Inflammatory macrophage treated with lipopolysaccharide for 1 hour (primary cell): ENCODE measurements around the gene UQCC2.

ENCODE experiments used
- DNase-seq, 2 donors: peaks; one replicate each; pipeline ENCODE4 v3.0.0-alpha.2; 2020 to 2022

The UQCC2 gene

GRCh38 chr6:33671744-33672072, 39.8 kb downstream of the UQCC2 start:
- DNase-seq = no peak

- DNase-seq = no peak
These were observed 40.3 kb downstream of the UQCC2 start for GRCh38 chr6:33670971-33671743.

- no peak for DNase-seq
These were observed 41.3 kb downstream of the UQCC2 start for GRCh38 chr6:33670086-33670660.

GRCh38 chr6:33668914-33669313, 42.6 kb downstream of the UQCC2 start:
- no peak for DNase-seq

GRCh38 chr6:33668328-33668727, 43.2 kb downstream of the UQCC2 start:
- DNase-seq = no peak

- DNase-seq = no peak
These were observed 43.7 kb downstream of the UQCC2 start for GRCh38 chr6:33667776-33668175.

- no peak for DNase-seq
These were observed 44.4 kb downstream of the UQCC2 start for GRCh38 chr6:33667072-33667471.

- DNase-seq = no peak
These were observed 45.5 kb downstream of the UQCC2 start for GRCh38 chr6:33665957-33666356.

- no peak for DNase-seq
These were observed 46.9 kb downstream of the UQCC2 start for GRCh38 chr6:33664506-33665057.

- DNase-seq = no peak
These were observed 47.6 kb downstream of the UQCC2 start for GRCh38 chr6:33663727-33664449.

- no peak for DNase-seq
These were observed 48.5 kb downstream of the UQCC2 start for GRCh38 chr6:33663028-33663427.

- DNase-seq = no peak
These were observed 49.2 kb downstream of the UQCC2 start for GRCh38 chr6:33662318-33662717.

- DNase-seq = no peak
These were observed 50.2 kb downstream of the UQCC2 start for GRCh38 chr6:33661106-33661838.

GRCh38 chr6:33659986-33660385, 51.5 kb downstream of the UQCC2 start:
- no peak for DNase-seq

GRCh38 chr6:33658982-33659689, 52.4 kb downstream of the UQCC2 start:
- DNase-seq = no peak

GRCh38 chr6:33656844-33657243, 54.7 kb downstream of the UQCC2 start:
- no peak for DNase-seq

GRCh38 chr6:33654831-33655554, 56.5 kb downstream of the UQCC2 start:
- peak in 1 of 2 donors; percentile 22 for DNase-seq

- DNase-seq = no peak
These were observed 59.5 kb downstream of the UQCC2 start for GRCh38 chr6:33652002-33652401.

GRCh38 chr6:33651403-33651802, 60.1 kb downstream of the UQCC2 start:
- no peak for DNase-seq
